ENCODE data around the gene ADA. TPM values are rescaled to one million over a fixed set of nuclear protein-coding genes. Genes with fewer than 3 reads are reported as not detected.

Gene ADA
- total RNA-seq, 4 donors from 2014 or later: 1.6 to 25.6 (median 5.0) TPM

DNA sequence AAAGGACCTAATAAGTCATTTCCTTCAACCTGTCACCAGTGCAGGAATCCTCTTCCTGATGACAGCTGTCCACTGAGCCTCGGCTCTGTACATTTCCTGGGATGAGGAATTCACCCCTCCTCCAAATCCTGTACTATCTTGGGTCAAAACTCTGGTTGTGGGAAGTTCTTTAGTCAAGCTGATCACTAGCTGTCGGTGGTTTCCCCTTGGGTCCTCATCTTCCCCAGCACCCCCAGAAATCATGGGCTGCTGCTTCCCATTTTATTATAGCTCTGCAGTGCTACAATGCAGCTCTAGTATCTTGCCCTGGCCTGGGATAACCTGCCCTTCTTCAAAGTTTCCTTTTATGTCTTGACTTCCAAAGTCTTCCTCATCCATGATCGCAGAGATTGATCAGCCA lies 14.6 kb upstream of the ADA start:
- H3K9me3 ChIP-seq: no peaks in the 10 kb centered on the region
- H3K27me3 ChIP-seq: no peaks in the 10 kb centered on the region
- TF ChIP-seq CTCF (IDR thresholded peaks at IDR 0.05): no peak
- DNase-seq: no peak
- peaks cover 0 to 5% (median 0%) of the 10 kb centered on the region in 4 donors for H3K4me1 ChIP-seq
- H3K36me3 ChIP-seq: no peaks in the 10 kb centered on the region
- no peak overlapping the region for H3K4me3 ChIP-seq
- H3K27ac ChIP-seq: no peak overlapping the region

DNA sequence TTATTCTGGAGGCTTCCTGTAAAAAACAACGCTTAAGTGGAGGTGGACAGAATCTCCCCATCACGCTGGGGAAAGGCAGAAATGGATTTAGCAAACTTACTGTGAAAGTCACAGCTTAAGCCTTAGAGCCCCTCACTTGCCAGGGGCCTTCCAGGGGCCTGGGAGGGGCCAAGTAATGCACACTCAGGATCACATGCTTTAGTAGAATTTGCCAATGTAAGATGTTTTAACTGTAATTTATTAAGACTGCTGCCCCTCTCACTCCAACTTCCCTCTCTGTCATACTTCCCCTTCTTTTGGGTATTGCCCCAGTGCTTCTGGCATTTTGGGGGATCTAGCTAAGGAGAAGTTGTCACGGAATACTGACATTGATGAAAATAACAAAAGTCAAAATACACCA lies 12.6 kb upstream of the ADA start:
- Histone ChIP-seq H3K4me3 (no peak overlapping the region), H3K27ac (no peak overlapping the region), H3K27me3 (no peaks in the 10 kb centered on the region), H3K9me3 (no peaks in the 10 kb centered on the region), H3K36me3 (no peaks in the 10 kb centered on the region), H3K4me1 (no peaks in the 10 kb centered on the region)
- TF ChIP-seq CTCF (IDR thresholded peaks at IDR 0.05): no peak
- no peak for TF ChIP-seq POLR2A (IDR thresholded peaks at IDR 0.05)
- no peak for DNase-seq

DNA sequence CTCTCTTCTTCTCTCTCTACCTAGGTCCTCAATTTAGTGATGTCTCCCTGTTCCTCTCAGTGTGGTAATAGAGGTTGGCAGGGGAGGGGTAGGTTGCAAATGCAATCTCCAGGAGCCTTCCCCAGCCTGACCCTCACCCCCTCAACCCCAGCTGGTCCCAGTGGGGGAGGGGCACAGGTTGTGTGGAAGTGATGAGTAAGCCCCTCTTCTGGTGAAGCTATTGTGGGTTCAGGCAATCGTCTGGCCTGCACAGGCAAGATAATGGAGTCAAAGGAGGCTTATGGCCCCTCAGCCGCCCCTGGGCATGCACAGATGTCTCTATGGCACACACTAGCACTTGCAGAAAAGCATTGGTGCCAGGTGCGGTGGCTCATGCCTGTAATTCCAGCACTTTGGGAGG lies 10.8 kb upstream of the ADA start:
- Histone ChIP-seq H3K27ac (no peak overlapping the region), H3K27me3 (no peaks in the 10 kb centered on the region), H3K4me3 (no peak overlapping the region), H3K4me1 (no peaks in the 10 kb centered on the region), H3K36me3 (no peaks in the 10 kb centered on the region), H3K9me3 (no peaks in the 10 kb centered on the region)
- no peak for DNase-seq
- TF ChIP-seq POLR2A (IDR thresholded peaks at IDR 0.05): no peak
- no peak for TF ChIP-seq CTCF (IDR thresholded peaks at IDR 0.05)

GRCh38 chr20:44660581-44660980 lies 9.1 kb upstream of the ADA start:
- Histone ChIP-seq H3K9me3 (no peaks in the 10 kb centered on the region), H3K27me3 (no peaks in the 10 kb centered on the region), H3K4me1 (no peaks in the 10 kb centered on the region), H3K4me3 (no peak overlapping the region), H3K27ac (no peak overlapping the region), H3K36me3 (no peaks in the 10 kb centered on the region)
- no peak for DNase-seq
- TF ChIP-seq POLR2A (IDR thresholded peaks at IDR 0.05): no peak
- no peak for TF ChIP-seq CTCF (IDR thresholded peaks at IDR 0.05)

DNA sequence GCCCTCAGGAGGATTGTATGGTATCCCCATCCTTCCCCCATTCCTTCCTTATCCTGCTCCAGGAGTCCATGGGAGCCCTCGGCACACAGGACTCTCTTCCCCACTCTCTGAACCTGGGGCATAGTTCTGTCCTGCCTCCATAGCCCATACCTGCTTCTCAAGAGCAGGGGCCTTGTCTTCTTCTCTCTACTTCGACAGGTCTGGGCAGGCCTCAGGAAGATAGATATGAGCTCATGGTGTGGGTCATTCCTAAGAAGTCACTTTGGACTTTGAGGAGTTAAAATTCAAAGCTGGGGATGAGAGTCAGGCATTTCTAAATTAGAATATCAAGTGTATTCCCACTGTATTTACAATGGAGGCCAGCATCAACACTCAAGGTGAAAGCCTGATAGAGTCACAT lies 8.4 kb upstream of the ADA start:
- no peaks in the 10 kb centered on the region for H3K4me1 ChIP-seq
- H3K9me3 ChIP-seq: no peaks in the 10 kb centered on the region
- TF ChIP-seq POLR2A (IDR thresholded peaks at IDR 0.05) (no peak), CTCF (IDR thresholded peaks at IDR 0.05) (no peak)
- no peaks in the 10 kb centered on the region for H3K27me3 ChIP-seq
- DNase-seq: no peak
- no peak overlapping the region for H3K27ac ChIP-seq
- H3K36me3 ChIP-seq: no peaks in the 10 kb centered on the region
- no peak overlapping the region for H3K4me3 ChIP-seq

DNA sequence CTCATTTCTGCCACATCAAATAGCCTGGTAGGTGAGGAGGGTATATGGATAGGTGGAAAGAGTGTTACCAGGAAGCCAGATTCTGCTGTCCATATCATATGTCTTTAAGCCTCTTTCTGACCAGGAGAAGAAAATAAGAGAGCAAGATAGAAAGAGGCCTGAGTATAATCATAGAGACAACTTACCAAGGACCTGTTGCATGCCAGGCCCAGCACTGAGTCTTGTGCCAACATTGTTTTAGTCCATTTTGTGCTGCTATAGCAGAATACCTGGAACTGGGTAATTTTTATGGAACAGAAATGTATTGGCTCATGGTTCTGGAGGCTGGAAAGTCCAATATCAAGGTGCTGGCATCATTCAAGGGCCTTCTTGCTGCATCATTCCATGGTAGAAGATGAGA lies 7.3 kb upstream of the ADA start:
- no peaks in the 10 kb centered on the region for H3K36me3 ChIP-seq
- H3K27ac ChIP-seq: no peak overlapping the region
- no peaks in the 10 kb centered on the region for H3K9me3 ChIP-seq
- H3K4me3 ChIP-seq: no peak overlapping the region
- no peak for DNase-seq
- no peaks in the 10 kb centered on the region for H3K4me1 ChIP-seq
- no peaks in the 10 kb centered on the region for H3K27me3 ChIP-seq
- TF ChIP-seq POLR2A (IDR thresholded peaks at IDR 0.05): no peak
- no peak for TF ChIP-seq CTCF (IDR thresholded peaks at IDR 0.05)

All from Peyer's patch (tissue), 4 donors.